DND-41 (cell line): Measurements from ENCODE around the gene SCUBE2.

Experiments used
- ATAC-seq: fragments of 200-7000 bp; cut with Tn5 transposase; 3 replicates; pipeline ENCODE4 v1.9.1; 2021; ENCODE audit warnings: low read depth; ENCODE audit not compliant: insufficient read depth
- DNase-seq: peaks from one replicate; pipeline ENCODE4 v3.0.0-alpha.2; 2020
- H2AFZ ChIP-seq: 2 replicates; pipeline ENCODE4 v1.6.0; 2012; ENCODE audit warnings: low read depth, low read length
- H3K27ac ChIP-seq: 2 replicates; pipeline ENCODE4 v1.5.1; 2012; ENCODE audit warnings: low read length, inconsistent platforms
- H3K27me3 ChIP-seq: fragments of 200-600 bp; sonication (generic); 2 replicates; pipeline ENCODE4 v1.6.0; 2012; ENCODE audit warnings: low read length, mild to moderate bottlenecking, inconsistent platforms; ENCODE audit not compliant: insufficient read depth, poor library complexity
- H3K36me3 ChIP-seq: 2 replicates; pipeline ENCODE4 v1.5.1; 2012; ENCODE audit warnings: low read length, inconsistent platforms; ENCODE audit not compliant: insufficient read depth
- H3K4me1 ChIP-seq: 2 replicates; pipeline ENCODE4 v1.5.1; 2012; ENCODE audit warnings: mild to moderate bottlenecking, low read length; ENCODE audit not compliant: insufficient read depth
- H3K4me2 ChIP-seq: 2 replicates; pipeline ENCODE4 v1.6.0; 2012; ENCODE audit warnings: mild to moderate bottlenecking, moderate library complexity, low read length, inconsistent platforms; ENCODE audit not compliant: insufficient read depth
- H3K4me3 ChIP-seq, 2 experiments: fragments of 200-600 bp in 1 of 2; shearing (Covaris generic) in 1 of 2; 2 replicates each; pipeline ENCODE4 v1.5.1; 2012 to 2016; ENCODE audit warnings: inconsistent platforms in 2 of 2, low read length in 2 of 2, mild to moderate bottlenecking in 2 of 2, low read depth in 1 of 2, moderate library complexity in 1 of 2
- H3K79me2 ChIP-seq: 2 replicates; pipeline ENCODE4 v1.6.0; 2012; ENCODE audit warnings: low read length, inconsistent platforms; ENCODE audit not compliant: insufficient read depth
- H3K9ac ChIP-seq: 2 replicates; pipeline ENCODE4 v1.6.0; 2012; ENCODE audit warnings: low read depth, mild to moderate bottlenecking, inconsistent platforms, low read length, moderate library complexity
- H3K9me3 ChIP-seq: 2 replicates; pipeline ENCODE4 v1.5.1; 2012; ENCODE audit warnings: low read length, moderate library complexity, mild to moderate bottlenecking, inconsistent platforms; ENCODE audit not compliant: insufficient read depth, severe bottlenecking
- H4K20me1 ChIP-seq: 2 replicates; pipeline ENCODE4 v1.6.0; 2012; ENCODE audit warnings: low read length; ENCODE audit not compliant: insufficient read depth
- CTCF ChIP-seq: IDR thresholded peaks from 2 replicates; pipeline ENCODE4 v1.5.1; 2012; ENCODE audit warnings: borderline replicate concordance, low read length, moderate library complexity, mild to moderate bottlenecking; ENCODE audit not compliant: poor library complexity, severe bottlenecking; ENCODE audit errors: extremely low read depth
- EZH2 ChIP-seq: IDR thresholded peaks from 3 replicates; pipeline ENCODE4 v1.6.1; 2012; ENCODE audit warnings: borderline replicate concordance, low read depth, mild to moderate bottlenecking, moderate library complexity, low read length, inconsistent platforms; ENCODE audit not compliant: severe bottlenecking

Gene SCUBE2

GRCh38 chr11:9073466-9074225 lies 17.8 kb downstream of the SCUBE2 start:
- Histone ChIP-seq H3K9ac (no peak overlapping the region), H3K4me3 (no peak overlapping the region), H3K4me1 (no peaks in the 10 kb centered on the region), H2AFZ (no peak overlapping the region), H3K36me3 (no peaks in the 10 kb centered on the region), H4K20me1 (no peaks in the 10 kb centered on the region), H3K27ac (no peak overlapping the region), H3K79me2 (no peaks in the 10 kb centered on the region), H3K27me3 (peaks cover 27% of the 10 kb centered on the region), H3K4me2 (no peak overlapping the region), H3K9me3 (no peaks in the 10 kb centered on the region)
- TF ChIP-seq EZH2, result no peak
- TF ChIP-seq CTCF, result no peak
- DNase-seq, result no peak
- no peak for ATAC-seq

- no peak for DNase-seq
- TF ChIP-seq CTCF, result no peak
- TF ChIP-seq EZH2, result no peak
- Histone ChIP-seq H3K4me2 (no peak overlapping the region), H3K9me3 (no peaks in the 10 kb centered on the region), H3K4me3 (no peak overlapping the region), H2AFZ (no peak overlapping the region), H3K27me3 (peaks cover 24% of the 10 kb centered on the region), H3K79me2 (no peaks in the 10 kb centered on the region), H3K27ac (no peak overlapping the region), H3K9ac (no peak overlapping the region), H3K4me1 (no peaks in the 10 kb centered on the region), H3K36me3 (no peaks in the 10 kb centered on the region), H4K20me1 (no peaks in the 10 kb centered on the region)
- no peak for ATAC-seq
These were observed 18.7 kb downstream of the SCUBE2 start for GRCh38 chr11:9072626-9073176.

- H3K9ac ChIP-seq, result no peak overlapping the region
- H3K27me3 ChIP-seq, result peaks cover 24% of the 10 kb centered on the region
- no peaks in the 10 kb centered on the region for H4K20me1 ChIP-seq
- no peak overlapping the region for H3K27ac ChIP-seq
- H3K36me3 ChIP-seq, result no peaks in the 10 kb centered on the region
- no peak for DNase-seq
- no peak overlapping the region for H3K4me3 ChIP-seq
- ATAC-seq, result no peak
- no peak overlapping the region for H3K4me2 ChIP-seq
- no peaks in the 10 kb centered on the region for H3K79me2 ChIP-seq
- no peaks in the 10 kb centered on the region for H3K4me1 ChIP-seq
- H3K9me3 ChIP-seq, result no peaks in the 10 kb centered on the region
- H2AFZ ChIP-seq, result no peak overlapping the region
- TF ChIP-seq EZH2, result no peak
- TF ChIP-seq CTCF, result no peak
These were observed 19.7 kb downstream of the SCUBE2 start for GRCh38 chr11:9071692-9072091.
